DND-41 (cell line): Measurements from ENCODE around the gene MFAP4.

ENCODE experiments used
- ATAC-seq: fragments of 200-7000 bp; cut with Tn5 transposase; 3 replicates; pipeline ENCODE4 v1.9.1; 2021; ENCODE audit warnings: low read depth; ENCODE audit not compliant: insufficient read depth
- DNase-seq: peaks from one replicate; pipeline ENCODE4 v3.0.0-alpha.2; 2020
- H2AFZ ChIP-seq: 2 replicates; pipeline ENCODE4 v1.6.0; 2012; ENCODE audit warnings: low read depth, low read length
- H3K27ac ChIP-seq: 2 replicates; pipeline ENCODE4 v1.5.1; 2012; ENCODE audit warnings: low read length, inconsistent platforms
- H3K27me3 ChIP-seq: fragments of 200-600 bp; sonication (generic); 2 replicates; pipeline ENCODE4 v1.6.0; 2012; ENCODE audit warnings: low read length, mild to moderate bottlenecking, inconsistent platforms; ENCODE audit not compliant: insufficient read depth, poor library complexity
- H3K36me3 ChIP-seq: 2 replicates; pipeline ENCODE4 v1.5.1; 2012; ENCODE audit warnings: low read length, inconsistent platforms; ENCODE audit not compliant: insufficient read depth
- H3K4me1 ChIP-seq: 2 replicates; pipeline ENCODE4 v1.5.1; 2012; ENCODE audit warnings: mild to moderate bottlenecking, low read length; ENCODE audit not compliant: insufficient read depth
- H3K4me2 ChIP-seq: 2 replicates; pipeline ENCODE4 v1.6.0; 2012; ENCODE audit warnings: mild to moderate bottlenecking, moderate library complexity, low read length, inconsistent platforms; ENCODE audit not compliant: insufficient read depth
- H3K4me3 ChIP-seq, 2 experiments: fragments of 200-600 bp in 1 of 2; shearing (Covaris generic) in 1 of 2; 2 replicates each; pipeline ENCODE4 v1.5.1; 2012 to 2016; ENCODE audit warnings: inconsistent platforms in 2 of 2, low read length in 2 of 2, mild to moderate bottlenecking in 2 of 2, low read depth in 1 of 2, moderate library complexity in 1 of 2
- H3K79me2 ChIP-seq: 2 replicates; pipeline ENCODE4 v1.6.0; 2012; ENCODE audit warnings: low read length, inconsistent platforms; ENCODE audit not compliant: insufficient read depth
- H3K9ac ChIP-seq: 2 replicates; pipeline ENCODE4 v1.6.0; 2012; ENCODE audit warnings: low read depth, mild to moderate bottlenecking, inconsistent platforms, low read length, moderate library complexity
- H3K9me3 ChIP-seq: 2 replicates; pipeline ENCODE4 v1.5.1; 2012; ENCODE audit warnings: low read length, moderate library complexity, mild to moderate bottlenecking, inconsistent platforms; ENCODE audit not compliant: insufficient read depth, severe bottlenecking
- H4K20me1 ChIP-seq: 2 replicates; pipeline ENCODE4 v1.6.0; 2012; ENCODE audit warnings: low read length; ENCODE audit not compliant: insufficient read depth
- EZH2 ChIP-seq: IDR thresholded peaks from 3 replicates; pipeline ENCODE4 v1.6.1; 2012; ENCODE audit warnings: borderline replicate concordance, low read depth, mild to moderate bottlenecking, moderate library complexity, low read length, inconsistent platforms; ENCODE audit not compliant: severe bottlenecking
- TF ChIP-seq, protein P1 (sequence below): IDR thresholded peaks from 2 replicates; pipeline ENCODE4 v1.5.1; 2012; ENCODE audit warnings: borderline replicate concordance, low read length, moderate library complexity, mild to moderate bottlenecking; ENCODE audit not compliant: poor library complexity, severe bottlenecking; ENCODE audit errors: extremely low read depth

MFAP4 gene

DNA sequence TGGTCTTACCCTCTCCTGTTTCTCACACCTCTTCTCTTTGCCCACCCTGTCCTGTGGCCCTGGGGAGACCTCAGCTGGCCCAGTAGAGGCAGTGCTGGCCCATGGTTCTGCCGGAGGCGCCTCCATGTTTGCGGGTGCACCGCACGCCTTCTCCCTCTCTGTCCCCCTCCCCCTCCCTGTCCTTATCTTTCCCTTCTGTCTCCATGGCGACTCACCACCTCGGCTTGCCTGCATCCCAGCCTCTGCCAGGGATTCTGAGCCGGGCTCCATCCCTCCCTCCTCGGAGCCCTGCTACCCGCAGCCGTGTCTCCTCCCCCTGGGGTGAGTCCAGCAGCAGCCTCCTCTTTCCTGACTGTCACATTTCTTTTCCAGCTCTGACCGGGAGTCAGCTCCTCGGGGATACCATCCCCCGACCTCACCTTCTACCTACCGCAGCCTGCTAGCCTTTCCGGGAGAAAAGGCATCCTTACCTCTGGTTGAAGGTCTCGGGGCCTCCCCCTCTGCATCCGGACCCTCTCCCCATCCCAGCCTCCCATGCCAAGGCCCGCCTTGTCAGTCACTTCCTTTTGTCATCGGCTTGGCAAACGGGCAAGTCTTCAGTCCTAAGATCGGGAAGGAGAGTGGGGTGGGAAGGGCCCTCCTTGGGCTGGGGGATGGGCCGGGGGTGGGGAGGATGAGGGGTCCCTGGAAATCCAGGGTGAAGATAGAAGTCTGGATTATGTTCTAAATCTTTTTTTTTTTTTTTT, 24.1 kb upstream of the MFAP4 start, which contains the start of gene RNF112:
Gene RNF112, plus strand, starts transcription at position 358 of the 746 bp plus-strand sequence. Its CDS starts 177 bp downstream, at position 535.
- H3K79me2 ChIP-seq, result no peaks in the 10 kb centered on the region
- H3K4me3 ChIP-seq, result no peak within 1 kb of the TSS
- H3K9ac ChIP-seq, result no peak within 1 kb of the TSS
- DNase-seq (no peak), ATAC-seq (no peak)
- H3K4me2 ChIP-seq, result no peak within 1 kb of the TSS
- H3K27ac ChIP-seq, result no peak within 1 kb of the TSS
- no peaks in the 10 kb centered on the region for H3K4me1 ChIP-seq
- H3K27me3 ChIP-seq, result peaks cover 3% of the 10 kb centered on the region
- H2AFZ ChIP-seq, result no peak within 1 kb of the TSS
- no peaks in the 10 kb centered on the region for H3K36me3 ChIP-seq
- H3K9me3 ChIP-seq, result no peaks in the 10 kb centered on the region
- TF ChIP-seq, protein P1, sequence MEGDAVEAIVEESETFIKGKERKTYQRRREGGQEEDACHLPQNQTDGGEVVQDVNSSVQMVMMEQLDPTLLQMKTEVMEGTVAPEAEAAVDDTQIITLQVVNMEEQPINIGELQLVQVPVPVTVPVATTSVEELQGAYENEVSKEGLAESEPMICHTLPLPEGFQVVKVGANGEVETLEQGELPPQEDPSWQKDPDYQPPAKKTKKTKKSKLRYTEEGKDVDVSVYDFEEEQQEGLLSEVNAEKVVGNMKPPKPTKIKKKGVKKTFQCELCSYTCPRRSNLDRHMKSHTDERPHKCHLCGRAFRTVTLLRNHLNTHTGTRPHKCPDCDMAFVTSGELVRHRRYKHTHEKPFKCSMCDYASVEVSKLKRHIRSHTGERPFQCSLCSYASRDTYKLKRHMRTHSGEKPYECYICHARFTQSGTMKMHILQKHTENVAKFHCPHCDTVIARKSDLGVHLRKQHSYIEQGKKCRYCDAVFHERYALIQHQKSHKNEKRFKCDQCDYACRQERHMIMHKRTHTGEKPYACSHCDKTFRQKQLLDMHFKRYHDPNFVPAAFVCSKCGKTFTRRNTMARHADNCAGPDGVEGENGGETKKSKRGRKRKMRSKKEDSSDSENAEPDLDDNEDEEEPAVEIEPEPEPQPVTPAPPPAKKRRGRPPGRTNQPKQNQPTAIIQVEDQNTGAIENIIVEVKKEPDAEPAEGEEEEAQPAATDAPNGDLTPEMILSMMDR, result no peak
- no peak for TF ChIP-seq EZH2
- H4K20me1 ChIP-seq, result no peaks in the 10 kb centered on the region; the same call in 1 of the 2 replicates

DNA sequence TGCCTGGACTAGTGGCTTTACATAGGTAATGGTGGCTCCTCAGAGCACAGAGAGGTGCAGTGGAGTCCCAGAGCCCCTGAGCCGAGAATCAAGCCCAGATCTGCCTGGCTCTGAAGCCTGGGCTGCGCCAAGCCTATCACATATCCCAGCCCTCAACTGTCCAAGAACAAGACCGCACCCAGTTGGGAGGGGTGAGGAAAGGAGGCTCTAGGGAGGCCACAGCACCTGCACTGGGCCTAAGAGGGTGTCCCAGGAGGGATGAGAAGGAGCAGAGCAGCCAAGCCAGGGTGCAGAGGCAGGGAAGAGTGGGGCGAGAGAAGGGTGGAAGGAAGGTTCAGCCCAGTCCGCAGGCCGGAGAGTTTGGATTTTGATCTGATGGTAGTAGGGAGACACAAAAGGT, 23.1 kb upstream of the MFAP4 start:
- DNase-seq, result no peak
- H2AFZ ChIP-seq, result no peak overlapping the region
- no peaks in the 10 kb centered on the region for H3K79me2 ChIP-seq
- no peaks in the 10 kb centered on the region for H3K4me1 ChIP-seq
- no peak overlapping the region for H3K4me2 ChIP-seq
- no peaks in the 10 kb centered on the region for H3K36me3 ChIP-seq
- H3K27me3 ChIP-seq, result peaks cover 3% of the 10 kb centered on the region
- TF ChIP-seq EZH2, result no peak
- TF ChIP-seq, protein P1, result no peak
- no peaks in the 10 kb centered on the region; the same call in 1 of the 2 replicates for H4K20me1 ChIP-seq
- H3K4me3 ChIP-seq, result no peak overlapping the region
- no peak overlapping the region for H3K9ac ChIP-seq
- H3K9me3 ChIP-seq, result no peaks in the 10 kb centered on the region
- ATAC-seq, result no peak
- no peak overlapping the region for H3K27ac ChIP-seq

DNA sequence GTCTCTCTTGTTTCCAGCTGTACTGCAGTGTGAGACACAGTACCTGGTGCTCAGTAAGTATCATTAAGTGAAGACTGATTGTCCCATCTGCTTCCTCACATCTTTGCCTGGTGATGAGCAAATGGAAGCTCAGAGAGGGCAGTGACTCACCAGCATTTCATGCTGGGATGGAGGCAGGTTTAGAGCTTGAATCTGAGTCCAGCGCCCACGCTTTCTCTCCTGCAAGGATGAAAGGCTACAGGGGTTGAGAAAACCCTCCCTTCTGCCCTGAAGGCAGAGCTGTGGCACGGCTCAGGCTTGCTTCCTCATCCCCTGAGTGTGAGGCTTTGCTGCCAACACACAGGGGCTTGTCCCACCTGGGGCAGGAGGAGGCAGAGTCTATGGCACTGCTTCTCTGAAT, 22.5 kb upstream of the MFAP4 start:
- Histone ChIP-seq H4K20me1 (no peaks in the 10 kb centered on the region; the same call in 1 of the 2 replicates), H3K79me2 (no peaks in the 10 kb centered on the region), H2AFZ (no peak overlapping the region), H3K4me2 (no peak overlapping the region), H3K4me3 (no peak overlapping the region), H3K9ac (no peak overlapping the region), H3K27me3 (peaks cover 3% of the 10 kb centered on the region), H3K36me3 (no peaks in the 10 kb centered on the region), H3K4me1 (no peaks in the 10 kb centered on the region), H3K27ac (no peak overlapping the region), H3K9me3 (no peaks in the 10 kb centered on the region)
- TF ChIP-seq, protein P1, result no peak
- TF ChIP-seq EZH2, result no peak
- ATAC-seq (no peak), DNase-seq (no peak)
